Upper lobe of left lung (tissue), 6 donors: ENCODE measurements around the gene KRT25. TPM values are rescaled to one million over a fixed set of nuclear protein-coding genes. Genes with fewer than 3 reads are reported as not detected.

ENCODE experiments used
- ATAC-seq, 2 donors: fragments of 200-7000 bp; cut with Tn5 transposase; one replicate each; pipeline ENCODE4 v1.9.1; 2022; ENCODE audit warnings: mild to moderate bottlenecking in 2 of 2, moderate library complexity in 2 of 2; ENCODE audit not compliant: low FRiP score in 2 of 2
- DNase-seq, 2 donors: peaks; one replicate each; pipeline ENCODE4 v3.0.0-alpha.2; 2019 to 2020
- H3K27ac ChIP-seq, 4 donors: fragments of 200-600 bp; sonication (generic); one replicate each; pipeline ENCODE4 v1.5.1; 2016 to 2019
- H3K27me3 ChIP-seq, 4 donors: fragments of 200-600 bp; sonication (generic); one replicate each; pipeline ENCODE4 v1.5.1; 2017 to 2019
- H3K36me3 ChIP-seq, 4 donors: fragments of 200-600 bp; sonication (generic); one replicate each; pipeline ENCODE4 v1.5.1; 2016 to 2019
- H3K4me1 ChIP-seq, 4 donors: fragments of 200-600 bp; sonication (generic); one replicate each; pipeline ENCODE4 v1.5.1; 2018 to 2019
- H3K4me3 ChIP-seq, 4 donors: fragments of 200-600 bp; sonication (generic); one replicate each; pipeline ENCODE4 v1.5.1; 2017 to 2019; ENCODE audit warnings: mild to moderate bottlenecking in 2 of 4, moderate library complexity in 1 of 4
- H3K9me3 ChIP-seq, 4 donors: fragments of 200-600 bp; sonication (generic); one replicate each; pipeline ENCODE4 v1.5.1; 2018 to 2019
- CTCF ChIP-seq, 6 experiments: fragments of 450-650 bp in 4 of 6; fragments of 200-600 bp in 2 of 6; sonication (generic) in 2 of 6; IDR thresholded peaks; one replicate each; pipeline ENCODE4 v1.5.1; 2016 to 2019; ENCODE audit warnings: antibody characterized with exemption in 6 of 6
- EP300 ChIP-seq, 4 donors: sonication (generic); formaldehyde crosslinking; IDR thresholded peaks; one replicate each; pipeline ENCODE4 v1.5.1; 2017; ENCODE audit warnings: antibody characterized with exemption in 4 of 4, control low read depth in 2 of 4
- POLR2A ChIP-seq, 4 donors: fragments of 450-650 bp; IDR thresholded peaks; one replicate each; pipeline ENCODE4 v1.5.1; 2016 to 2017; ENCODE audit warnings: antibody characterized with exemption in 4 of 4, mild to moderate bottlenecking in 2 of 4
- POLR2AphosphoS5 ChIP-seq, 2 donors: sonication (generic); formaldehyde crosslinking; IDR thresholded peaks; one replicate each; pipeline ENCODE4 v1.5.1; 2017; ENCODE audit warnings: antibody characterized with exemption in 2 of 2
- WGBS, 2 donors: methylation state at CpG; one replicate each; pipeline ENCODE4 v1.1.5; 2017 to 2018; 5-methylcytosine and 5-hydroxymethylcytosine counted together
- total RNA-seq, 6 donors: library from RNA; depleted of rRNA in 4 of 6; stranded (reverse); fragments of >200 nt in 4 of 6; gene quantifications; one replicate each; pipeline versions ENCODE4 v1.1.0 to v1.2.1, GENCODE V29; 2016 to 2021
- donor health status: DM: no; HTN: no; CAD: no; lungs with moderate emphysema.
- donor health status: DM: no; HTN: yes; CAD: no; lungs with severe emphysema.

The KRT25 gene
- total RNA-seq, 6 donors from 2014 or later, result not detected

GRCh38 chr17:40778461-40778860 lies 23.3 kb upstream of the KRT25 start:
- Histone ChIP-seq H3K36me3 (no peaks in the 10 kb centered on the region), H3K27ac (no peak overlapping the region), H3K9me3 (no peaks in the 10 kb centered on the region), H3K27me3 (peaks cover 0 to 6% (median 0%) of the 10 kb centered on the region in 4 donors), H3K4me3 (no peak overlapping the region), H3K4me1 (peaks cover 0 to 7% (median 1%) of the 10 kb centered on the region in 4 donors)
- 47 to 61% methylated on average over 5 of the region's 5 CpGs for WGBS, 2 donors
- TF ChIP-seq POLR2A (IDR thresholded peaks at IDR 0.05) (no peak), CTCF (IDR thresholded peaks at IDR 0.05) (no peak), POLR2AphosphoS5 (IDR thresholded peaks at IDR 0.05) (no peak), EP300 (IDR thresholded peaks at IDR 0.05) (no peak)
- DNase-seq, result no peak
- peak; percentile 21 to 65 for ATAC-seq

- peaks cover 0 to 6% (median 0%) of the 10 kb centered on the region in 4 donors for H3K27me3 ChIP-seq
- H3K36me3 ChIP-seq, result no peaks in the 10 kb centered on the region
- no peak overlapping the region for H3K4me3 ChIP-seq
- ATAC-seq (no peak), DNase-seq (no peak)
- no peak overlapping the region for H3K27ac ChIP-seq
- TF ChIP-seq CTCF (IDR thresholded peaks at IDR 0.05) (no peak), POLR2AphosphoS5 (IDR thresholded peaks at IDR 0.05) (no peak), POLR2A (IDR thresholded peaks at IDR 0.05) (no peak), EP300 (IDR thresholded peaks at IDR 0.05) (no peak)
- H3K9me3 ChIP-seq, result no peaks in the 10 kb centered on the region
- peaks cover 0 to 7% (median 1%) of the 10 kb centered on the region in 4 donors for H3K4me1 ChIP-seq
- 85 to 88% methylated on average over 3 of the region's 3 CpGs for WGBS, 2 donors
Observed at GRCh38 chr17:40777971-40778370, 22.8 kb upstream of the KRT25 start.

- ATAC-seq (no peak), DNase-seq (no peak)
- 56 to 61% methylated on average over 4 to 7 of the region's 7 CpGs for WGBS, 2 donors
- Histone ChIP-seq H3K4me1 (peaks cover 0 to 7% (median 1%) of the 10 kb centered on the region in 4 donors), H3K9me3 (no peaks in the 10 kb centered on the region), H3K27me3 (peaks cover 0 to 6% (median 0%) of the 10 kb centered on the region in 4 donors), H3K36me3 (no peaks in the 10 kb centered on the region), H3K4me3 (no peak overlapping the region), H3K27ac (no peak overlapping the region)
- no peak for TF ChIP-seq CTCF (IDR thresholded peaks at IDR 0.05)
- TF ChIP-seq POLR2AphosphoS5 (IDR thresholded peaks at IDR 0.05), result no peak
- no peak for TF ChIP-seq EP300 (IDR thresholded peaks at IDR 0.05)
- no peak for TF ChIP-seq POLR2A (IDR thresholded peaks at IDR 0.05)
Observed at GRCh38 chr17:40777459-40777858, 22.3 kb upstream of the KRT25 start.

GRCh38 chr17:40775945-40776344 lies 20.8 kb upstream of the KRT25 start:
- DNase-seq, result no peak
- Histone ChIP-seq H3K4me3 (no peak overlapping the region), H3K36me3 (no peaks in the 10 kb centered on the region), H3K9me3 (no peaks in the 10 kb centered on the region), H3K4me1 (peaks cover 0 to 7% (median 1%) of the 10 kb centered on the region in 4 donors), H3K27ac (no peak overlapping the region), H3K27me3 (peaks cover 0 to 6% (median 0%) of the 10 kb centered on the region in 4 donors)
- TF ChIP-seq EP300 (IDR thresholded peaks at IDR 0.05) (no peak), CTCF (IDR thresholded peaks at IDR 0.05) (no peak)
- no peak for ATAC-seq
- WGBS, 2 donors, result 77 to 81% methylated on average over 4 of the region's 4 CpGs

- 91 to 92% methylated on average over 3 of the region's 3 CpGs for WGBS, 2 donors
- TF ChIP-seq EP300 (IDR thresholded peaks at IDR 0.05) (no peak), POLR2A (IDR thresholded peaks at IDR 0.05) (no peak), CTCF (IDR thresholded peaks at IDR 0.05) (no peak), POLR2AphosphoS5 (IDR thresholded peaks at IDR 0.05) (no peak)
Observed at GRCh38 chr17:40772101-40772500, 17.0 kb upstream of the KRT25 start, which contains the start of gene KRT26. KRT26 (minus strand) TSS chr17:40772201; CDS start chr17:40772113, 88 bp downstream.

More at GRCh38 chr17:40772101-40772500, 17.0 kb upstream of the KRT25 start, which contains the start of gene KRT26:
- Histone ChIP-seq H3K27ac (no peak within 1 kb of the TSS), H3K9me3 (no peaks in the 10 kb centered on the region), H3K36me3 (no peaks in the 10 kb centered on the region), H3K4me1 (no peaks in the 10 kb centered on the region), H3K4me3 (no peak within 1 kb of the TSS), H3K27me3 (no peaks in the 10 kb centered on the region)
- no peak for ATAC-seq
- no peak for DNase-seq
